Measurements from ENCODE around the gene EPB41L2. TPM values are rescaled to one million over a fixed set of nuclear protein-coding genes. Genes with fewer than 3 reads are reported as not detected.

Gene EPB41L2
- total RNA-seq, 3 donors from 2014 or later (not counting 1 experiment from before 2014, with no cell fraction given) = 6.8 to 11.4 (median 11.0) TPM

- 74% methylated on average over 6 of the region's 6 CpGs for WGBS (ENCODE audit: insufficient coverage)
- intact Hi-C loops (cut with micrococcal nuclease) = no loop called here
- DNase-seq (no peak), ATAC-seq (no peak)
- Mint-ChIP-seq H3K4me1 (no peaks in the 10 kb centered on the region), H3K4me3 (no peak overlapping the region), H3K36me3 (no peaks in the 10 kb centered on the region), H3K9me3 (no peaks in the 10 kb centered on the region), H3K27me3 (ENCODE audit: low read depth in 2 of 2) (no peaks in the 10 kb centered on the region), H3K27ac (no peak overlapping the region)
- Histone ChIP-seq H3K27ac (ENCODE audit: low read length) (no peak overlapping the region), H3K4me1 (ENCODE audit: control insufficient read depth, insufficient read depth, low read length) (no peaks in the 10 kb centered on the region), H3K36me3 (ENCODE audit: control insufficient read depth, insufficient read depth, low read length) (no peaks in the 10 kb centered on the region), H3K27me3 (ENCODE audit: control insufficient read depth, insufficient read depth, low read length) (no peaks in the 10 kb centered on the region), H3K9me3 (ENCODE audit: control insufficient read depth, insufficient read depth, low read length) (no peaks in the 10 kb centered on the region), H3K4me3 (ENCODE audit: low read length) (no peak overlapping the region)
- TF ChIP-seq, protein P1, sequence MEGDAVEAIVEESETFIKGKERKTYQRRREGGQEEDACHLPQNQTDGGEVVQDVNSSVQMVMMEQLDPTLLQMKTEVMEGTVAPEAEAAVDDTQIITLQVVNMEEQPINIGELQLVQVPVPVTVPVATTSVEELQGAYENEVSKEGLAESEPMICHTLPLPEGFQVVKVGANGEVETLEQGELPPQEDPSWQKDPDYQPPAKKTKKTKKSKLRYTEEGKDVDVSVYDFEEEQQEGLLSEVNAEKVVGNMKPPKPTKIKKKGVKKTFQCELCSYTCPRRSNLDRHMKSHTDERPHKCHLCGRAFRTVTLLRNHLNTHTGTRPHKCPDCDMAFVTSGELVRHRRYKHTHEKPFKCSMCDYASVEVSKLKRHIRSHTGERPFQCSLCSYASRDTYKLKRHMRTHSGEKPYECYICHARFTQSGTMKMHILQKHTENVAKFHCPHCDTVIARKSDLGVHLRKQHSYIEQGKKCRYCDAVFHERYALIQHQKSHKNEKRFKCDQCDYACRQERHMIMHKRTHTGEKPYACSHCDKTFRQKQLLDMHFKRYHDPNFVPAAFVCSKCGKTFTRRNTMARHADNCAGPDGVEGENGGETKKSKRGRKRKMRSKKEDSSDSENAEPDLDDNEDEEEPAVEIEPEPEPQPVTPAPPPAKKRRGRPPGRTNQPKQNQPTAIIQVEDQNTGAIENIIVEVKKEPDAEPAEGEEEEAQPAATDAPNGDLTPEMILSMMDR (IDR thresholded peaks at IDR 0.05) = no peak
These were observed 134.7 kb downstream of the EPB41L2 start for GRCh38 chr6:130928158-130928912.

GRCh38 chr6:130927305-130927704, 135.7 kb downstream of the EPB41L2 start:
- no peaks in the 10 kb centered on the region for H3K4me1 Mint-ChIP-seq
- 57% methylated on average over 1 of the region's 2 CpGs for WGBS (ENCODE audit: insufficient coverage)
- TF ChIP-seq, protein P1 (IDR thresholded peaks at IDR 0.05) = no peak
- Histone ChIP-seq H3K27ac (ENCODE audit: low read length) (no peak overlapping the region), H3K27me3 (ENCODE audit: control insufficient read depth, insufficient read depth, low read length) (no peaks in the 10 kb centered on the region), H3K4me3 (ENCODE audit: low read length) (no peak overlapping the region), H3K9me3 (ENCODE audit: control insufficient read depth, insufficient read depth, low read length) (no peaks in the 10 kb centered on the region), H3K4me1 (ENCODE audit: control insufficient read depth, insufficient read depth, low read length) (no peaks in the 10 kb centered on the region), H3K36me3 (ENCODE audit: control insufficient read depth, insufficient read depth, low read length) (no peaks in the 10 kb centered on the region)
- intact Hi-C loops (cut with micrococcal nuclease) = no loop called here
- DNase-seq = no peak
- no peak overlapping the region for H3K4me3 Mint-ChIP-seq
- no peak overlapping the region for H3K27ac Mint-ChIP-seq
- no peak for ATAC-seq
- H3K27me3 Mint-ChIP-seq (ENCODE audit: low read depth in 2 of 2) = no peaks in the 10 kb centered on the region
- H3K9me3 Mint-ChIP-seq = no peaks in the 10 kb centered on the region
- H3K36me3 Mint-ChIP-seq = no peaks in the 10 kb centered on the region

DNA sequence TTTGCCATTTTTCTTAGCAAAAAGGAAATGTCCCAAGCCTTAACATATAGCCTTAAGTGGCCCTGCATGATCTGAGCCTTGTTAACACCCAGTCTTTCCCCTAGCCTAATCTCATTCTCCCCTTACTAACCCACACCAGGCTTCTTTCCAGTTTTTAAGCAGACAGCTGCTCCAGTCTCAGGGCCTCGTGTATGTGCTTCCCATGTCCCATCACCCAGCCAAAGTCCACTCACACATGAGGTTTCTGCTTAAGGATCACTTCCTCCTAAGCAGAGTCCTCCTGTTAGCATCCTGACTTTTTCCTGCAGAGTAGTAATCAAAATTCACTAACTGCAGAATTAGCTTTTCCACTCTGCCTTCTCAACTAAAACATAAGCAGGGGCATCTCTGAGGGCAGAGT, 139.7 kb downstream of the EPB41L2 start:
- 78% methylated on average over 1 of the region's 1 CpG for WGBS (ENCODE audit: insufficient coverage)
- no peaks in the 10 kb centered on the region for H3K9me3 ChIP-seq (ENCODE audit: control insufficient read depth, insufficient read depth, low read length)
- no peak overlapping the region for H3K4me3 ChIP-seq (ENCODE audit: low read length)
- Mint-ChIP-seq H3K27ac (no peak overlapping the region), H3K9me3 (no peaks in the 10 kb centered on the region), H3K4me1 (no peaks in the 10 kb centered on the region), H3K27me3 (ENCODE audit: low read depth in 2 of 2) (no peaks in the 10 kb centered on the region), H3K36me3 (no peaks in the 10 kb centered on the region), H3K4me3 (no peak overlapping the region)
- TF ChIP-seq, protein P1 (IDR thresholded peaks at IDR 0.05) = no peak
- no peaks in the 10 kb centered on the region for H3K27me3 ChIP-seq (ENCODE audit: control insufficient read depth, insufficient read depth, low read length)
- H3K36me3 ChIP-seq (ENCODE audit: control insufficient read depth, insufficient read depth, low read length) = no peaks in the 10 kb centered on the region
- ATAC-seq (no peak), DNase-seq (no peak)
- no peak overlapping the region for H3K27ac ChIP-seq (ENCODE audit: low read length)
- H3K4me1 ChIP-seq (ENCODE audit: control insufficient read depth, insufficient read depth, low read length) = no peaks in the 10 kb centered on the region
- intact Hi-C loops (cut with micrococcal nuclease) = no loop called here

DNA sequence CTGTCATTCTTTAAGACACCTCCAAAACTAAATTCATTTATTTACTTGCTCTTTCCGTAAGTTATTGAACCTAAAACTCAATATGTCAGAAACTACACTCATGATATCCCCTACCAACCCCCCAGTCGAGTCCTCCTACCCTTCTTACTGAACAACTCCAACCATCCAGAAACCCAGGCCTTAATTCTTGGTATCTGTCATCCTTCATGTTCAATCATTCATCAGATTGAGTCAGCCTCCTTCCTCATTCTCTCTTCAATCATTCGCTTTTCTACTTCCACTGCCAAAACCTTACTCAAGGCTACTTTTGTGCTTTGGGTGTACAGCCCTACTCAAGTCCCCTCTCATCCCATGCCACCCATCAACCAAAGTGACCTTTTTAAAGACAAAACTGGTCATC, 140.1 kb downstream of the EPB41L2 start:
- Histone ChIP-seq H3K9me3 (ENCODE audit: control insufficient read depth, insufficient read depth, low read length) (no peaks in the 10 kb centered on the region), H3K4me1 (ENCODE audit: control insufficient read depth, insufficient read depth, low read length) (no peaks in the 10 kb centered on the region), H3K4me3 (ENCODE audit: low read length) (no peak overlapping the region), H3K36me3 (ENCODE audit: control insufficient read depth, insufficient read depth, low read length) (no peaks in the 10 kb centered on the region), H3K27ac (ENCODE audit: low read length) (no peak overlapping the region), H3K27me3 (ENCODE audit: control insufficient read depth, insufficient read depth, low read length) (no peaks in the 10 kb centered on the region)
- no peaks in the 10 kb centered on the region for H3K27me3 Mint-ChIP-seq (ENCODE audit: low read depth in 2 of 2)
- intact Hi-C loops (cut with micrococcal nuclease) = no loop called here
- H3K27ac Mint-ChIP-seq = no peak overlapping the region
- H3K4me1 Mint-ChIP-seq = no peaks in the 10 kb centered on the region
- H3K36me3 Mint-ChIP-seq = no peaks in the 10 kb centered on the region
- TF ChIP-seq, protein P1 (IDR thresholded peaks at IDR 0.05) = no peak
- H3K4me3 Mint-ChIP-seq = no peak overlapping the region
- no peaks in the 10 kb centered on the region for H3K9me3 Mint-ChIP-seq
- no peak for DNase-seq
- 79% methylated on average over 3 of the region's 3 CpGs for WGBS (ENCODE audit: insufficient coverage)
- ATAC-seq = no peak

Measured in natural killer cell (primary cell).